Upper lobe of left lung (tissue), 6 donors: ENCODE data around the gene SPATA6. TPM values are rescaled to one million over a fixed set of nuclear protein-coding genes. Genes with fewer than 3 reads are reported as not detected.

Experiments used
- ATAC-seq, 2 donors: fragments of 200-7000 bp; cut with Tn5 transposase; one replicate each; pipeline ENCODE4 v1.9.1; 2022; ENCODE audit warnings: mild to moderate bottlenecking in 2 of 2, moderate library complexity in 2 of 2; ENCODE audit not compliant: low FRiP score in 2 of 2
- DNase-seq, 2 donors: peaks; one replicate each; pipeline ENCODE4 v3.0.0-alpha.2; 2019 to 2020
- H3K27ac ChIP-seq, 4 donors: fragments of 200-600 bp; sonication (generic); one replicate each; pipeline ENCODE4 v1.5.1; 2016 to 2019
- H3K27me3 ChIP-seq, 4 donors: fragments of 200-600 bp; sonication (generic); one replicate each; pipeline ENCODE4 v1.5.1; 2017 to 2019
- H3K36me3 ChIP-seq, 4 donors: fragments of 200-600 bp; sonication (generic); one replicate each; pipeline ENCODE4 v1.5.1; 2016 to 2019
- H3K4me1 ChIP-seq, 4 donors: fragments of 200-600 bp; sonication (generic); one replicate each; pipeline ENCODE4 v1.5.1; 2018 to 2019
- H3K4me3 ChIP-seq, 4 donors: fragments of 200-600 bp; sonication (generic); one replicate each; pipeline ENCODE4 v1.5.1; 2017 to 2019; ENCODE audit warnings: mild to moderate bottlenecking in 2 of 4, moderate library complexity in 1 of 4
- H3K9me3 ChIP-seq, 4 donors: fragments of 200-600 bp; sonication (generic); one replicate each; pipeline ENCODE4 v1.5.1; 2018 to 2019
- EP300 ChIP-seq, 4 donors: sonication (generic); formaldehyde crosslinking; IDR thresholded peaks; one replicate each; pipeline ENCODE4 v1.5.1; 2017; ENCODE audit warnings: antibody characterized with exemption in 4 of 4, control low read depth in 2 of 4
- POLR2A ChIP-seq, 4 donors: fragments of 450-650 bp; IDR thresholded peaks; one replicate each; pipeline ENCODE4 v1.5.1; 2016 to 2017; ENCODE audit warnings: antibody characterized with exemption in 4 of 4, mild to moderate bottlenecking in 2 of 4
- POLR2AphosphoS5 ChIP-seq, 2 donors: sonication (generic); formaldehyde crosslinking; IDR thresholded peaks; one replicate each; pipeline ENCODE4 v1.5.1; 2017; ENCODE audit warnings: antibody characterized with exemption in 2 of 2
- WGBS, 2 donors: methylation state at CpG; one replicate each; pipeline ENCODE4 v1.1.5; 2017 to 2018; 5-methylcytosine and 5-hydroxymethylcytosine counted together
- small RNA-seq, 4 donors: library from RNA; depleted of rRNA; stranded (forward); fragments of <200 nt; gene quantifications; one replicate each; pipeline ENCODE3, GENCODE V24; 2016
- total RNA-seq, 6 donors: library from RNA; depleted of rRNA in 4 of 6; stranded (reverse); fragments of >200 nt in 4 of 6; gene quantifications; one replicate each; pipeline versions ENCODE4 v1.1.0 to v1.2.1, GENCODE V29; 2016 to 2021
- TF ChIP-seq, protein P1 (sequence below), 6 experiments: fragments of 450-650 bp in 4 of 6; fragments of 200-600 bp in 2 of 6; sonication (generic) in 2 of 6; IDR thresholded peaks; one replicate each; pipeline ENCODE4 v1.5.1; 2016 to 2019; ENCODE audit warnings: antibody characterized with exemption in 6 of 6
- donor health status: DM: no; HTN: no; CAD: no; lungs with moderate emphysema.
- donor health status: DM: no; HTN: yes; CAD: no; lungs with severe emphysema.

SPATA6 gene
- total RNA-seq, 6 donors from 2014 or later = 9.4 to 31.6 (median 21.0) TPM

DNA sequence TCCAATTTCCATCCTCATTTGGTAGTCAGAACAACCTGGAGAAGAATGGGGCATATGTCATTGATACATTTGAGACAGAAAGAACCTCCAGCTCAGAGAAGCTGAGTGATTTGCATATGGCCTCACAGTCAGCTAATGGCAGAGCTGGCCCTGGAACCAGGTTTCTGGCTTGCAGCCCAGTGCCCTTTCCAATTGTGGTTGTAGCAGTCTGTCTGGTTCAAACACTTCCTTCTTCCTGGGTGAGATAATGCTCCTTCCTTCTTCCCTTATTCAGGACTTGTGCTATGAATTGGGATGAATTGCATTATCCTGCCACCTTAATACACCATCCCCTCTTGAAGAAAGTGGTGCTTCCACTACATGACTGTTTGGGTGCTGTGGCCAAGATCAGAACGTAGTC, 225.3 kb downstream of the SPATA6 start:
- DNase-seq (peak in 1 of 2 donors; percentile 74), ATAC-seq (peak; percentile 35 to 63)
- Histone ChIP-seq H3K36me3 (no peaks in the 10 kb centered on the region), H3K4me3 (no peak overlapping the region), H3K27ac (no peak overlapping the region), H3K27me3 (no peaks in the 10 kb centered on the region), H3K4me1 (peaks cover 14 to 22% (median 16%) of the 10 kb centered on the region in 4 donors), H3K9me3 (no peaks in the 10 kb centered on the region)
- 44 to 78% methylated on average over 1 of the region's 1 CpG for WGBS, 2 donors
- TF ChIP-seq POLR2A (IDR thresholded peaks at IDR 0.05) (no peak), POLR2AphosphoS5 (IDR thresholded peaks at IDR 0.05) (no peak), EP300 (IDR thresholded peaks at IDR 0.05) (no peak)
- TF ChIP-seq, protein P1, sequence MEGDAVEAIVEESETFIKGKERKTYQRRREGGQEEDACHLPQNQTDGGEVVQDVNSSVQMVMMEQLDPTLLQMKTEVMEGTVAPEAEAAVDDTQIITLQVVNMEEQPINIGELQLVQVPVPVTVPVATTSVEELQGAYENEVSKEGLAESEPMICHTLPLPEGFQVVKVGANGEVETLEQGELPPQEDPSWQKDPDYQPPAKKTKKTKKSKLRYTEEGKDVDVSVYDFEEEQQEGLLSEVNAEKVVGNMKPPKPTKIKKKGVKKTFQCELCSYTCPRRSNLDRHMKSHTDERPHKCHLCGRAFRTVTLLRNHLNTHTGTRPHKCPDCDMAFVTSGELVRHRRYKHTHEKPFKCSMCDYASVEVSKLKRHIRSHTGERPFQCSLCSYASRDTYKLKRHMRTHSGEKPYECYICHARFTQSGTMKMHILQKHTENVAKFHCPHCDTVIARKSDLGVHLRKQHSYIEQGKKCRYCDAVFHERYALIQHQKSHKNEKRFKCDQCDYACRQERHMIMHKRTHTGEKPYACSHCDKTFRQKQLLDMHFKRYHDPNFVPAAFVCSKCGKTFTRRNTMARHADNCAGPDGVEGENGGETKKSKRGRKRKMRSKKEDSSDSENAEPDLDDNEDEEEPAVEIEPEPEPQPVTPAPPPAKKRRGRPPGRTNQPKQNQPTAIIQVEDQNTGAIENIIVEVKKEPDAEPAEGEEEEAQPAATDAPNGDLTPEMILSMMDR (IDR thresholded peaks at IDR 0.05) = no peak

Small RNAs within 50 kb of the gene (small RNA-seq; reads per million reads assigned to genes)
- gene RNU4-61P (0 reads per million in 4 donors), gene RNU6-723P (0 reads per million in 4 donors)

Other genes starting within 250 kb of the SPATA6 start
- 10 to 100 TPM in 2 of 6 donors, 1 to 10 TPM in 4; 2.9 to 21.0 (median 6.1) TPM for gene SLC5A9, start 249.5 kb downstream of the SPATA6 start, total RNA-seq